WTC11 (cell line): ENCODE results near the gene TCF12.

ENCODE experiments used
- NFYB ChIP-seq: sonication (generic); formaldehyde crosslinking; conservative IDR thresholded peaks from 2 replicates; pipeline ENCODE4 v1.8.0; 2022; ENCODE audit warnings: low read depth, missing genetic modification reagents
- TF ChIP-seq, protein P1 (sequence below): fragments of 200-600 bp; IDR thresholded peaks from 2 replicates; pipeline ENCODE4 v1.8.0; 2022; ENCODE audit warnings: antibody characterized with exemption

DNA sequence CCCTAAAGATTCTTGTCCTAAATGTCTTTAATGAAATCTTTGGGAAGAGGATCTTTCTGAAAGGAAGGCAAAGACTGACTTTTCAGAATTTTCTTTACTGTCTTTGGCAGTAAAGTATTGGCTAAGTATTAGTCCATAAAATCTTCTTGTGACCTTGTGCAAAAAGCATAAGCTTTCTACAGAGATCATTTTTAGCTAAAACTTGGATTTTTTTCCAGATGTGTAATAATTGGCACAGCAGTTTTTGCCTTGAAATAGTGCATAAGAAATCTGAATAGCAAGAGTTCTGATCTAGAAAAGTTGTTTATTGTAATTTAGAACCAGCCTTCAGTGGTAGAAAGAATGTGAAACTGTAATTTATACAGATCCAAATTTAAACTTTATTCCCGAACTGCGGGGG, 335.1 kb downstream of the TCF12 start:
- no peak for TF ChIP-seq NFYB (CRISPR knock-in tag)
- TF ChIP-seq, protein P1, sequence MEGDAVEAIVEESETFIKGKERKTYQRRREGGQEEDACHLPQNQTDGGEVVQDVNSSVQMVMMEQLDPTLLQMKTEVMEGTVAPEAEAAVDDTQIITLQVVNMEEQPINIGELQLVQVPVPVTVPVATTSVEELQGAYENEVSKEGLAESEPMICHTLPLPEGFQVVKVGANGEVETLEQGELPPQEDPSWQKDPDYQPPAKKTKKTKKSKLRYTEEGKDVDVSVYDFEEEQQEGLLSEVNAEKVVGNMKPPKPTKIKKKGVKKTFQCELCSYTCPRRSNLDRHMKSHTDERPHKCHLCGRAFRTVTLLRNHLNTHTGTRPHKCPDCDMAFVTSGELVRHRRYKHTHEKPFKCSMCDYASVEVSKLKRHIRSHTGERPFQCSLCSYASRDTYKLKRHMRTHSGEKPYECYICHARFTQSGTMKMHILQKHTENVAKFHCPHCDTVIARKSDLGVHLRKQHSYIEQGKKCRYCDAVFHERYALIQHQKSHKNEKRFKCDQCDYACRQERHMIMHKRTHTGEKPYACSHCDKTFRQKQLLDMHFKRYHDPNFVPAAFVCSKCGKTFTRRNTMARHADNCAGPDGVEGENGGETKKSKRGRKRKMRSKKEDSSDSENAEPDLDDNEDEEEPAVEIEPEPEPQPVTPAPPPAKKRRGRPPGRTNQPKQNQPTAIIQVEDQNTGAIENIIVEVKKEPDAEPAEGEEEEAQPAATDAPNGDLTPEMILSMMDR, result no peak
